Epithelial cell of esophagus (primary cell): ENCODE measurements around the gene CCDC85C.

Experiments used
- DNase-seq: peaks from one replicate; pipeline ENCODE4 v3.0.0; 2010; ENCODE audit warnings: low read depth
- H3K4me3 ChIP-seq: 2 replicates; pipeline ENCODE4 v1.5.1; 2011; ENCODE audit warnings: mild to moderate bottlenecking, low read length, control low read depth
- TF ChIP-seq, protein P1 (sequence below): IDR thresholded peaks from 2 replicates; pipeline ENCODE4 v1.5.1; 2011; ENCODE audit warnings: low read depth, mild to moderate bottlenecking, low read length, control low read depth, inconsistent platforms; ENCODE audit not compliant: insufficient read depth; ENCODE audit errors: missing control alignments

The CCDC85C gene

DNA sequence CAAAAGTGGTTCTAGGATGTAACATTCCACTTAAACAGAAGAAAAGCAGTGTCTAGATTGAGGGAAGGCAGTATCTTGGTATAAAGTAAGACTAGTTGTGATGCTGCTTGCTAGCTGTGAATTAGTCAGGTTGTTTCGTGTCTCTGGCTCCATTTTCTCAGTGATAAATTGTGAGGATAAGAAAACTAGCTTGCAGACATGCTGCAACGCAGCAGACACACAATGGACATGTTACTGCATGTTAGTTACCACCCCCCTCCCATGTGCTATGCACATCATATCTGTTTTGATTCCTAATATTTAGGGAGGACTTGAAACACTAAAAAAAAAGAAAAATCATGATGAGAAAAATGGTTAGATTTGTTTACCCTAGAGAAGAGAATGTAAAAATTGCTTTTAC lies 119.9 kb downstream of the CCDC85C start:
- H3K4me3 ChIP-seq, result no peak overlapping the region
- peak; percentile 78 for DNase-seq
- TF ChIP-seq, protein P1, sequence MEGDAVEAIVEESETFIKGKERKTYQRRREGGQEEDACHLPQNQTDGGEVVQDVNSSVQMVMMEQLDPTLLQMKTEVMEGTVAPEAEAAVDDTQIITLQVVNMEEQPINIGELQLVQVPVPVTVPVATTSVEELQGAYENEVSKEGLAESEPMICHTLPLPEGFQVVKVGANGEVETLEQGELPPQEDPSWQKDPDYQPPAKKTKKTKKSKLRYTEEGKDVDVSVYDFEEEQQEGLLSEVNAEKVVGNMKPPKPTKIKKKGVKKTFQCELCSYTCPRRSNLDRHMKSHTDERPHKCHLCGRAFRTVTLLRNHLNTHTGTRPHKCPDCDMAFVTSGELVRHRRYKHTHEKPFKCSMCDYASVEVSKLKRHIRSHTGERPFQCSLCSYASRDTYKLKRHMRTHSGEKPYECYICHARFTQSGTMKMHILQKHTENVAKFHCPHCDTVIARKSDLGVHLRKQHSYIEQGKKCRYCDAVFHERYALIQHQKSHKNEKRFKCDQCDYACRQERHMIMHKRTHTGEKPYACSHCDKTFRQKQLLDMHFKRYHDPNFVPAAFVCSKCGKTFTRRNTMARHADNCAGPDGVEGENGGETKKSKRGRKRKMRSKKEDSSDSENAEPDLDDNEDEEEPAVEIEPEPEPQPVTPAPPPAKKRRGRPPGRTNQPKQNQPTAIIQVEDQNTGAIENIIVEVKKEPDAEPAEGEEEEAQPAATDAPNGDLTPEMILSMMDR, result no peak

DNA sequence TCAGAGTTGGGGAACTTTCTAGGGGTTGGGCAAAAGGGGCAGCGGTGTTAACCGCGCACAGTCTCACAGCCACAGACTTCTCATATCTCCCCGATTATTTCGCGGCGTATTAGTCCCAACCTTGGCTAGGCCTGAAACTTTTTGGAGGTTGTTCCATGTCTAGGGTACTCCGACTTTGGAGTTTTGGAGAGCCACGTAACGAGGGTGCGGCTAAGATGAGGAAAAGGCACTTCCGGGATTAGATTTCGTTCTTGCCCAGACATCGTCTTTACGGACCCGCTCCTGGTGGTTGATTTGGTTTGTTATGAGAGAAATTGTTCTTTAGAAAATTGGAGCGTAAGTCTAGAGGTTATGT lies 122.3 kb downstream of the CCDC85C start:
- peak; percentile 61 for DNase-seq
- H3K4me3 ChIP-seq, result peak overlapping the region; percentile 99

GRCh38 chr14:99480917-99481744 lies 122.9 kb downstream of the CCDC85C start, which contains the start of gene CCNK:
Gene CCNK, plus strand, starts transcription at chr14:99481409. Its CDS starts 11,269 bp downstream, at chr14:99492678.
- TF ChIP-seq, protein P1, result no peak
- peak; percentile 100 for DNase-seq
- H3K4me3 ChIP-seq, result peak within 1 kb of the TSS; percentile 99

More for the DNA sequence above, 122.3 kb downstream of the CCDC85C start:
- TF ChIP-seq, protein P1, result no peak

DNA sequence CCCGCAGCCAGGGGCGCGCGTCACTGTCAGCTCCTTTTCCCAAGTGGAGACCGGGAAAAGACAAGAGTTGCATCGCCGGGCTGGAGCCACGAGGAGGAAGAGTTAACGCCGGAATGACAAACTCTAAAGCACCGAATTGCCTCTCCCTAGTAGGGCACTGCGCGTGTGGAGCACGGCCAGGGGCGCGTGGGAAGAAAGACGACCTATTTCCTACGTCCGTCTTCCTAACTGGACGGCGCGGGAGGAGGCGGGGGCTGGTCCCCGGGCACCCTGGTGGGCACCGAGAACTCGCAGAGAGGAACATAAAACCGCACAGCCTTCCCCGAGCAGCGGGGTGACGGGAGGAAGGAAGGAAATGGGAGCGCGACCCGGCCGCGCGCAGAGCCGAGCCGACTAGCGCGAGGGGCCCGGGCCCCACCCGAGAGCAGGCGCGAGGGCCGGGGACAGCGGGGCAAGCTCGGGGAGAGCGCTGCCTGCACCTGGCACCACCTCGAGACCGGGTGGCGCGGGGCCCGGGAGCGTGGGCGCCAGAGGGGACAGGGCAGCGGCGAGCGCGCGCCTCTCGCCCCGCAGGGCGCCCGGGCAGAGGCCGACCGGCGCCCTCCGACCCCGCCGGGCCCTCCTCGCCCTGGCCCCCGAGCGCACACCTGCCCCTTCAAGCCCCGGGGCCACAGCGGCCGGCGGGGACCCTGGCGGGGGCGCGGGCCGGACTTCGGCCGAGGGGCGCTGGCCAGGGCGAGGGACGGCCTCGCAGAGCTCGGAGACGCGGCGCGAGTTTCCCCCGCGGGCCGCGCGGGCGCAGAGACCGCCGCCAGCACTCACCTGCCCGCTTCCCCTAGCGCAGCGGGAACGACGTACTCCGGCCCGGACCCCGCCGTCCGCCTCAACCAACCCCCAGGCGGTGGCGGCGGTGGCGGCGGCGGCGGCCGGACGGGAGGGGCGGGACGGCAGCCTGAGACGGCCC lies 123.8 kb downstream of the CCDC85C start, which contains the start of gene SETD3:
Gene SETD3 (minus strand): TSS at position 954 of the 964 bp plus-strand sequence. CDS start 15,054 bp downstream, outside the sequence.
- DNase-seq, result peak; percentile 66
- H3K4me3 ChIP-seq, result peak within 1 kb of the TSS; percentile 99
- TF ChIP-seq, protein P1, result peak; percentile 6

GRCh38 chr14:99479160-99479905 lies 124.7 kb downstream of the CCDC85C start:
- H3K4me3 ChIP-seq, result peak overlapping the region; percentile 70
- TF ChIP-seq, protein P1, result no peak
- DNase-seq, result no peak

- DNase-seq, result no peak
- no peak overlapping the region for H3K4me3 ChIP-seq
- TF ChIP-seq, protein P1, result no peak
Observed at GRCh38 chr14:99478128-99478527, 125.9 kb downstream of the CCDC85C start.
